ENCODE data around the gene KCNK17.

Gene KCNK17, protein sequence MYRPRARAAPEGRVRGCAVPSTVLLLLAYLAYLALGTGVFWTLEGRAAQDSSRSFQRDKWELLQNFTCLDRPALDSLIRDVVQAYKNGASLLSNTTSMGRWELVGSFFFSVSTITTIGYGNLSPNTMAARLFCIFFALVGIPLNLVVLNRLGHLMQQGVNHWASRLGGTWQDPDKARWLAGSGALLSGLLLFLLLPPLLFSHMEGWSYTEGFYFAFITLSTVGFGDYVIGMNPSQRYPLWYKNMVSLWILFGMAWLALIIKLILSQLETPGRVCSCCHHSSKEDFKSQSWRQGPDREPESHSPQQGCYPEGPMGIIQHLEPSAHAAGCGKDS

DNA sequence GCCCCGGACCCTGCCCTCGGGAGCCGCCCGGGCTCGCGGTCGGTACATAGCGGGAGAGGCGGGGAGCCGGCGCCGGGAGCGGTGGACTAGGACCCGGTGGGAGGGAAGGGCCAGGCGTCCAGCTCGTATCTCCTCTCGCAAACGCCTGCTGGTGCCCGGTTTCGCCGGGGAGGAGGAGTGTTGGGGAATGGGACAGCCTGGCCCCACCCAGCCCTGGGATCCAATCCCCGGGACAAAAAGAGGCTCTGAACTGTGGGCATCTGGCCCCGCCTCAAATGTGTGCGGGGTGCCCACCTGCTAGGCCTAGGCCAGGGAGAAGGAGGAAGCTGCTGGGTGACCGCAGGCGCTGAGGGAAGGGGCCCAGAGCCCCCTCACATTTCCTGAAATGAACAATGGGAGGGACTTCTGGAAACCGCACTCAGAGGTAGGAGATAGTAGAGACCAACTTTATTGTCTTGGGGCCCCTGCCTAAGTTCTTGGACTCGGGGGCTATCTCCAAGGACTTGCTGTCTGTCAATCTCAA, at the start of gene KCNK17:
TSS of gene KCNK17 (minus strand) at position 147 of the 523 bp plus-strand sequence. CDS start at position 48, 99 bp downstream.
- DNase-seq = no peak

DNA sequence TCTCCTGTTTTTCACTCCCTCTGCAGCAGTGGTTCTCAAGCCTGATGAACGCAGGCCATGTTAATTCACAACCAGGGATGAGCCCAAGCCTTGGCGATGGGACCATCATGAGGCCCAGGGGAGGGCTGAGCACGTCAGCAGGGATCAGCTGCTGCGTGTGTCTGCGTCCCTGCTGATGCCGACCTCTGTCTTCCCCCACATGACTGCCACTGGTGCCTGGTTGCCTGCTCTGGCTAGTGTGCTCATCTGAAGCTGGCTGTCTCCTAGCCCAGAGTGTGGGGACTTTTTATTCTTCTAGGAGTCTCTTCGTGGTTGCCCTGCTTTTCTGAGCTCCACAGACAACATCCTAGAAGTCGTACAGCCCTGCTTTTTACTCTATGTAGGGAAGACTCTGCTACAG, 49.1 kb upstream of the KCNK17 start:
- no peak for DNase-seq

DNA sequence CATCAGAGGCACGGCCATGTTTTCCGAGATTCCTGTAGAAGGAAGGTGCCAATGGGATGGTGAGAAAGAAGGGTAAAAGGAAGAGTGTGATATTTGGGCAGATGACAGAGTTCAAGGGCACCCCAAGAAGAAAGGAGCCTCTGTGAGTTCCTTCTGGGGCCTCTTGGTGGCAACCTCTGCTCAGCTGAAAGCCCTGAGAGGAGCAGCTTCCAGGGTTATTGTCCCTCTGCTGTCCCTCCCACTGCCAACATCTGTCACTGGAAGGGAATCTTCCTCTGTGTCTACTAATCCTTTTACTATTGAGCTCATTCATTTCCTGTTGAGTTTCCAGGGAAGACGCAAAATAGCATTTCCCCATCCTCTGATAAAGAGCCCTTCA, 48.3 kb upstream of the KCNK17 start:
- DNase-seq = peak in 1 of 3 experiments; percentile 65

DNA sequence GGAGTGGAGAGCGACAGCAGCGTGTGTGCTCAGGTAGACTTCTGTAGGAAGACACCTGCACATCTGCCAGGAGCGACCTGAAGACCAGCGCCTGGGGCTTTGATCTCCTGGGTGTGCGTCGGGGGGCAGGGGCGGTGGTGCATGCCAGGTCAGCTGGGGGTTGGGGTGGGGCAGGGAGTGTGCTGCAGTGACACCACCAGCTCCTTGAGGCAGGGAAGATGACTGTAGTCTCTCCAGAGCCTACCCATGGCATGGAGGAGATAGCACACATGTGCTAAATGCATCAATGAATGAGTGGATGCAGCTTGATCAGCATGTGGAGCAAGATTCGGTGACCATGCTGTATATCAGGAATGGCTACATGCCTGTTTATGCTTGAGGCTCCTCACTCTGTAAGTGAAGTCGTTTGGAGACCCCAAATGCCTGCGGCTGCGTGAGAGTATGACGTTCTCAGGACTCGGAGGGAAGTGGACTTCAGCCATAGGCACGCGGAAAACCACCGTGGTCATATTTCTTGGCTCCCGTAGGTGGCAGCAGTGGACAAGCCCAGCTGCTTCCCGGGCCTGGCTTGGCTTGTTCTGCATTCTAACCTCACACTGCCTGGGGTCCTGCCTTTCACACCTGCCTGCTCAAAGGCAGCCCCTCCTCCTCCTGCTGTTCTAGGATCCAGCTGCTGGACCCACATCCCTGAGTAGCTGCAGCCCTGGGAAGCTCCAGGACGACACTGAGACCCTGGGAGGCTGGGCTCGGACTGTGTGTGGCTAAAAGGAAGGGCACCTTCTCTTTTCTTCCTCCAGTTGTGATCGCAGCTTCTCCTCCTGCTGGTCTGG, 47.7 kb upstream of the KCNK17 start:
- peak; percentile 63 to 84 (median 77) for DNase-seq

DNA sequence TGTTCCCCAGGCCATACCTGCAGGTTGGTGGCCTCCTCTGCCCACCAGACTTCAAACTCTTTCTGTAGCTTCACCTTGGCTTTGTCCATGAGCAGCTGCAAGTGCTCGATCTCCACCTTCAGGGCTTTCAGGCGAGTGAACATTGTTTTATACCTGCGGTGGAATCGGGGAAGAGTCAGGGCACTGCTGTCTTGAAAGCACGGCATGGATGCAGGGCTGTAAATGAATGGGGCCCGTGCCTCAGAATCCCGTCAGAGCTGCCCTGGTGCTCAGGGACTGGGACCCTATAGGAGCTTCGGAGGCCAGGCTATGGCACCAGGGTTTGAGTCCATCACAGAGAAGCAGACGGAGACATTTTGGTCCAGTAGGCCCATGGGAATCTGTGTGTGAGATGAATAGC, 46.2 kb upstream of the KCNK17 start:
- no peak for DNase-seq

DNA sequence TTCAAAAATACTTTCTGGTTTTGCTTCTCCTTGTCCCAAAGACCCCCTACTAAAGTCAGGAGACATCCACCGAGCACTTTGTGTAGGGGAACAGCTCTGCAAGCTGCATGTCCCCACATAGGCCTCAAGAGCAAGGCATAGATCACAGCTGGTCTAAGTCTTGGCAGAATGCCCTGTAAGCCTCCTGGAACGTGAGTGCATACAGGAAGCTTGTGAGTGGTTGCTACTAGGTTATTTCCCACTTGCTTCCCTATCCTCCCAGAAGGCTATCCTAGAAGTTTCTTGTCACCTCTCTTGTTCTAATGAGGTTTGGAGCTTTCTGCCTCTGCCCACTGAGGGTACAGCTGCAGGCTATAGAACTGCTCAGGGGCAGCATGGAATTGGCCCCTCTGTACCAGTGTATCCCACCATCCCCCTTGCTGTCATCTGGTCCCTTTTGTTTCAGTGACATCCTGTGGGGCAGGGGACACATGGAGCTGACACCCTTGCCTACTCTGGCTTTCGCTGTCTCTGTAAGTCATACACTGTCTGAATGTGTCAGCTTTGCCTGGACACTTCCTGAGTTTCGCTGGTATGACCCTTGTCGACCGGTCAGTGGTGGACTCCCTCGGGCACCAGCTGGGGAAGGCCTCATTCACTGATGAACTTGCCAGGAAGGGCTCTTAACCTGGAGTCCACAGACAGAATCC, 43.9 kb upstream of the KCNK17 start:
- peak; percentile 29 to 72 (median 59) for DNase-seq

DNA sequence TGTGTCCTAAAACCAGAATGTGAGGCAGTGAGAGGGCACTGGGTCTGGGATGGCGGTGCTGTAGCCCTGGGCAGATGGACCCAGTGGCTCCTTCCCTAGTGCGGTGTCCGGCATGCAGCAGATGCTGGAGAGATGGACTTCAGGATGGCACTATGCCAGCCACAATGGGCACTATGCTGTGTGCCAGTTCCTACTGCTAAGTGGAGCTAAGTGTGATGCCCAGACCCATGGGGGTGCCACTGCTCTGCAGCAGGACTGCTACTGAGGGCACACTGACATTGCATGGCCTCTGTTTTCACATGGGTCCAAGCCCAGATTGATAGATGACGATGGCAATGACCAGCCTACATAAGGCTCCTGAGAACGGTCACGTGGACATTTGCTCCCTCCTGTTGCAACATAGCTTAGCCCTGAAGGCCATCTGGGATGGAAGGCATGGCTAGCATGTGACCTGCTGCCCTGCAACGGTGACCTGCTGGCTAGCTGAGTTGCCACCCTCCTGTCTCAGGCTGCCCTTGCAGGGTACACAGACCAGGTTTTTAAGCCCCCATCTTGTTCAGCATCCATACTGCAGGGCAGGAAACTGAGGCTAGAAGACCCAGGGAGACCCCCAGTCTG, 39.6 kb upstream of the KCNK17 start:
- DNase-seq = no peak

DNA sequence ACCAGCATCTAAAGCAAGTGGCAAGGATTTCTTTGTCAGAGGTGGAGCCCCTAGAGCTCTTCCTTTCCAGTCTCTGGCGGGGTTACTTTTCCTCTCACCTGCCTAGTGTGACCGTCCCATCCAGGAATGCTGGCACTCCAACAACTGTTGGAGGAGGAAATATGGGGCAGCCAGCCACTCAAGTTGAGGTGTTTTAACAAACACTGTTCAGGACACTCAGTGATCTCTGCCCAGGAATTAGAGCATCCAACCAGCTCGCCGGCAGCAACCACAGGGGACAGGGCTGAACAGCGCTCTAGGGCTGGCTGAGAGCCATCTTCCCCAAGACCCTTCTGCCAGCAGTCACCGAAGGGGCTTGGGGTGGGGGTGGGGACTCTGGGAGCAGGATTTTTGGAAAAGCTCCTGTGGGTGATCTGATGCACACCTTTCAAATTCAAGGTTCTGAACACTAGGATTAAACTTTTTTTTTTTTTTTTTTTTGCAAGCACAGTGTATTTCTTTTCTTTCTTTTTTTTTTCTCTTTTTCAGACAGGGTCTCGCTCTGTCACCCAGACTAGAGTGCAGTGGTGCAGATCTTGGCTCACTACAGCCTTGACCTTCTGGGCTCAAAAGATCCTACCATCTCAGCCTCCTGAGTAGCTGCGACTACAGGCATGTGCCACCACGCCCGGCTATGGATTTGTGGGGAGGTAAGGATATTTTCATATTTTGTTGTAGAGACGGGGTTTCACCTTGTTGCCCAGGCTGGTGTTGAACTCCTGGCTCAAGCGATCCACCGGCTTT, 36.7 kb upstream of the KCNK17 start:
- DNase-seq = no peak

DNA sequence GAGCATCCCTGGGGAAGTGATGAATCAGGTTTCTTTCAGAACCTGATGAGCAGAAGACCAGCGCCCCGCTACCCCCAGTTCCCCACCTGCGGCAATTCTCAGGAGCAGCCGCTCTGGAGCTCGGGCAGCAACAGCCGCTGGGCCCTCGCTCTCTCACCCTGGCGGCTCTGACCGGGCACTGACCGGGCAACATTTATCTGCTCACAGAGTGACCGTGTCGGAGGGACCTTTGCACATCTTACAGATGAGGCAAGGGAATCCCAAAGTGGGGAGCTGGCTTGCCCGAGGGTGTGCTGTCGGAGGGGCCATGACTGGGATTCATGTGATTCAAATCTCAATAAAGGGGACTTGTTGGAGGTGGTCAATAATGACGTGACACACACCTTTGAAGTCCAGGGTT, 34.5 kb upstream of the KCNK17 start:
- no peak for DNase-seq

DNA sequence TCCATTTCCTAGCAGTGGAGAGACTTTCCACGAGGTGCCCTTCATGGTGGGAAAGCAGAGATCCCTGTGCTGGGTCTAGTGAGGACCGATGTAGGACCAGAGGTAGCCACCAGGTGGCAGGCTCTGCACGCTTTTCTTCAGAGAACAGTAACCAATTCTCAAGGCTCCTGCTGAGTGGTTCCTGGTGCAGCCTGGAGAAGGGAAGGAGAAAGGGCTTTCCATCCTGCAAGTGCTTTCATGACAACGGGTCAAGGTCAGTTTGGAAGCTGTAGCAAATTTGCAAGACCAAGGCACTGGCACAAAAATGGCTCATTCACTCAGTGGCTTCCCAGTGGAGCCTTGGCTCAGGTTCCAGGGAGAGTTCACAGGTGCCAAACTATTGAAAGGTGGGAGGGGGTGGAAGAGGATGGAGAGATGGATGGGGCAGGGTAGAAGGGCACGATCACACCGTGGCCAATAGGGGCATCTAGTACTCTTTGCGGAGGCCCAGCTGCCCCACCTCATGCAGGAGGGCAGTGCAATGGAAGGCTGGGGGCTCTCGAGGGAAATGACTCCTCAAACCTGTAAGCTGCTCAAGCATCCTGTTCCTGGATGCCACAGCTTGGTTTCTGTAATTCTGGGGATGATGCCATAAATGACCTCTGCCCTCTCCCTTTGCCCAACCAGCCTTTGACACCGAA, 33.8 kb upstream of the KCNK17 start:
- DNase-seq = peak; percentile 49 to 84 (median 75)

DNA sequence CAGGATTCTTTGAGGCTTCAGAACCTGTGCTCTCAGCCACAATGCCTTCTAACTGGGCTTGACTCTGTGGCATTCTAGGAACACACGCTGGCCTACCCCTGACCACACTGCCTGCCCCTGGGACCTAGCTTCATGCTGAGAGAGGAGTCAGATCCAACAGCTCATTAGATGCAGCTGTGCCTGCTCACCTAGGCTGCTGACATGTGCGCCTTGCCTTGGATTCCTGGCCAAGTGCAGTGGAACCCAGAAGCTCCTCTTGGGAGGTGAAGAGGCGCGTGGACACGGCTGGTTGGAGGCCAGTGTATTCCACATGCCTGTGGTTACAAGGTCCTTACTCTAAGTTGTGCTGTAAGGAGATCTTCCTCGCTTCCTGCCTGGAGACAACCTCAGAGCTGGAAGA, 33.0 kb upstream of the KCNK17 start:
- peak in 1 of 3 experiments; percentile 84 for DNase-seq

DNA sequence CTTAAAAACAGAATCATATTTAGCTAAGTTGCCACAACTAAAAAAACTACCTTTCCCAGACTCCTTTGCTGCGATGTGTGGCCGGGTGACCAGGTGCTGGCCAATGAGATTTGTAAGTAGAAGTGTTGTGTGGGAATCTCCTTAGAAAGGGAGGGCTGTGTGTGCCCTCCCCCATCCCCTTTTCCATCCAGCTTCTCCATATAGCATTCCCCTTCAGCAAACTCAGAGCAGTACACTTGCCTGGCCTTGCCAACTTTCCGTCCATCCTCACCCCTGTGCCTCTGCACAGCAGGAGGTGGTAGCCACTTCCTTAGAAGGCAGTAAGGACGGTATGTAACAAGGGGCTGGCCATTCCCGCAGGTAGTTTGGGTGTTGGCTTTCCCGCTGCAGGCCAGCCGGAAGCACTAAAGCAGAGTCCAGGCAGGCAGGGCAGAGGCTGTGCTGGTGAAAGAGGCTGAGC, 30.6 kb upstream of the KCNK17 start:
- no peak for DNase-seq

DNA sequence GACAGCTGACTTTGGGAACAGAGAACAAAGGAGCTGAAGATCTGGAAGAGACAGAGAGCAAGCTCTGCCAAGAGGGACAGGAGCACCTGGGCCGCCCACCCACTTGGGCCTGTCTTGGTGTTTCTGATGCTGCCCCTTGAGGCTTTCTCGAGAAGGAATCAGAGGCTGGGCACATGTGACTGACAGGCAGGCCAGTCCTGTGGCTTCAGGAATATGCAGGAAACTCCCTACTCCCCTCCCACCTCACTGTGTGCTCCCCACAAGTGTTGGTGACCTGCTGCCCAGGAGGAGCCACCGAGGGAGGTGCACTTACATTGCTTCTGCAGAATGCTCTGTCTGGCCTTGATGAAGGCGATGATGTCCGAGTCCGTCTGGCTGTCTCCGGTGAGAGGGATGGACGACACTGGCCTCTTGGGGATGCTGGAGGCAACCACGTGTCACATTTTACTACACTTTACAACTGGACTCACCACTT, 29.2 kb upstream of the KCNK17 start:
- DNase-seq = no peak

DNA sequence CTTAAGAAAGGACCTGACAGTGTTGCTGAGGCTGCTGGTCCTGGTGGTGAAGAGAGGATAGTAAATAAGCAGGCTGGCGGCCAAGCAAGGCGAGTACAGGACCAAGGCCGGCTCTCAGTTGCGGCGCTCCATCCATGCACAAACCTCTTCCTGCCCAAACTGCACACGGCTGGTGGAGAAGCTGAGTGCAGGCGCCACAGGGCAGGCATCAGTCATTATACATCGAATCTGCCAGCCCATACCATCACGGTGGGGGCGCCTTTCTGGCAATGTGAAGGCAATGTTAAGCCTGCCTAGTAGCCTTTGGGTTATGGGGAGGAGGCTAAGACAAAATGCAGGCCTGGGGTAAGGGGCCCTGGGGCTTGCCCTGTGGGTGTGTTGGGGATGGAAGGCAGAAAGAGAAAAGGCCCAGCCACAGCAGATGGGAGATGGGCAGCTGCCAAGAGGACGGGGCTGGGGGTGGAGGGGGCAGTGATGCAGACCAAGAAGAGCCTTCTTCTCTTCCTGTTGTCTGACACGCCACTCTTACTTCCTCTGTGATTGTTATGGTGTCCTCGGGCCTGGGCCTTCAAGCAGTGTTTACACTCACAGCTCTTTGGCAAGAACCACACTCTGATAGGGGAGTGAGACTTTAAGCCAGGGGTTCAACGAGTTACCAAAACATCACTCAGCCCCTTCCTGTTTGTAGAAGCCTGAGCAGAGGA, 28.6 kb upstream of the KCNK17 start:
- DNase-seq = no peak

DNA sequence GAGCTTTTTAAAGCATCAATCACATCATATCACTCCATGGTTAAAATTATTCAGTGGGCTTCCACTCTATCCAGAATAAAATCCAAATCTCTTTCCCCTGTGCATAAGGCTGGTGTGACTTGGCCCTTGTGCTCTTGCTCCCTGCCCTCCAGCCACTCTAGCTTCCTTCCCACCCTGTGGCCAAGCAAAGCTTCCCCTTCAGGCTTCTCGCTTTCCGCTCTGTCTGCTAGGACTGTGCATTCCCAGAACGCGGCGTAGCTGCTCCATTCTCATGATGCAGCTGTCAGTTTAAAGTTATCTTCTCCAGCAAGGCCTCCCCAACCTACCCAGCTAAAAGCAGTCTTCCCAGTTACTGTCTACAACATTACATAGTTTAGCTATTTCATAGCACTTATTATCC, 27.7 kb upstream of the KCNK17 start:
- DNase-seq = no peak

DNA sequence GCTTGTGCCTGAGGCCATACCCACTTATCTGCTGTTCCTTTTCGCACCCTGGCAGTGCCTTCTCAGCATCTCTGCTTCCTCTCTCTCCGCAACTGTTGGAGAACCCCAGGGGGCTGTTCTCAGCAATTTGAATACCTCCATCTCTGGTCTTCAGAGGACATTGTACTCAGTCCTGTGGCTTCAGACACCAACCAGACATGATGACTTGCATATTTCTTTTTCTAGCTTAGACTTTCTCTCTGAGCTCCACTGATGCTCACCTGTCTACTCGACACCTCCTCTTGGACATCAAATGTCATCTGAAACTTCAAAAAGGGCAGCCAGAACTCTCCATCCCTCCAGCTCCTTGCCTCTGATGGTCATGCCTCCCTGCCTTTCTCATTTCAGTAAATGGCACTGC, 27.1 kb upstream of the KCNK17 start:
- DNase-seq = no peak

DNA sequence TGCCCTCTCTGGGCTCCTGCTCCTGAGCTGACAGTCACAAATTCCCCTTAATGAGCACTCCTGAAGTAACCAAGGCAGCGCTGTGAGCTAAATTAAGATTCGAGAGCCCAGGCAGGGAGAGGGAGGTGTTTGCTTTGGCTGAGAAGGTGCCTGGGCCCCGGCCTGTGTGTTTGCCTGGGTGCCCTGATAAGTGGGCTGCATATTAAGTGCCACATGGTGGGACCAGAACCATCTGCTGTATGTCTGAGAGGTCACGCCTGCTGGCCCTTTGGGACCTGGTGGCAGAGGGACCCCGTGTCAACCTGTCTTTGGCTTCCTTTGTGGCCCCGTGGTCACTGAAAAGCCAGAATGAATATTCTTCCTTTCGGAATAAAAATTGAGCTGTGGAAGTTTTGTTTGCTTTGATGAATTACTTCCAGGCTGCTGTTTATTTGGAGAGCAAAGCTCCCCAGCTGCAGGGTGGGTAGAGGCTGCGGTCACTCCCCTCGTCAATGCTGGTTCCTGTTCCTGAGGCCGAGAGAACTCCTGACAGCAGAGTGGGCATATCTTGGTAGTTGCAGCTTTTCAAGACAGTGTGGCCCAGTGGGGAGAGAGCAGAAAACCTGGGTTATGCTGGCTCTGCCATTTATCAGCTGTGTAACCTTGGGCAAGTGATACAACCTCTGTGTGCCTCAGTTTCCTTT, 25.8 kb upstream of the KCNK17 start:
- DNase-seq = peak; percentile 82 to 96 (median 92)

DNA sequence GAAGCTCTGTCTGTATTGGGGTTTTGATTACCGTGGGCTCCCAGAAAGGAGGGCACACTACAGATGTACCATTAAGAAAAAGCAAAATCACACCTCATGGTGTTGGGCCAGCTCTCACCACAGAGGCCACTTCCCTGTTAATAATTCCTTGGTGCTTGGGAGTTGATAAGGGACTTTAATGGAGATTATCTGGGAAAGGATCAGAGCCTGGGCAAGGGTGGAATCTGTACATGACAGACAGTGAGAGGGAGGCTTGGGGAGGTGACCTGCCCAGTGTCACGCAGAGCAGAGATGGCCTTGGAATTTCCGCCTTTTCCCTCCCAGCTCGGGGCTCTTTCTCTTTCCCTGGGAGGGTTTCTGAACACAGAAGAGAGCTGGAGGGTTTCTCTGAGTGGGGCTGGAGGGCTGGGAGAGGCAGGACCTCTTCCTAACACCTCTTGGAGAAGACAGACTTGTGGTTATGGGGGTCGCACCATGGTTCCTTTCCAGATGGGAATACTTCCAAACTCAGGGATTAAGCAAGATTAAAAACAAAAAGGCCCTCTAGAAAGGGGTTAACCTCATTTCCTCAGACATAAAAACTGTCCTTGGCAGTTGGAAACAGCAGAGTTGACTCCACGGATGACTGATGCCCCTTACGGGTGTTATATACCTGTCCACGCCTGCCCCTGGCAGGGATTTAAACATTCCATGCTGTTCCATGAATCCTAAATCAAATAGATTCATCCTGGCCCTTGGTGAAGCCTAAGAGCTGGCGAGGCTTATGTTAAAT, 25.1 kb upstream of the KCNK17 start:
- no peak for DNase-seq

DNA sequence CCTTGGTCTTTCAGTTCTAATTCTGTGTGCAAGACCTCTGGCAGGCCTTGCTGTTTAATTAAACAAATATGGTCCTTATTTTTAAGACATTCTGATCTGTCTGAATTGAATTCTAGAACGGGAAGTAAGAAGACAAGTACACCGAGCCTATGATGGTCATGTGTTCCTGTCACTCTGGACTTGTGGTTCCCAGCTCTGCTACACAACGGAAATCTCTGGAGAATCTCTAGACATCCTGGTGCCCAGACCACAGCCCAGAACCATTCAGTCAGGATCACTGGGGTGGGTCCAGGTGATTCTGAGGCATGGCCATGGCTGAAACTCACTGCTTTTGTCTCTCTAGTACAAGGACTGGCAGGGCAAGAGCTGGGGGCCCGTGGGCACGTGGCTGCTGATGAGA, 24.2 kb upstream of the KCNK17 start:
- no peak for DNase-seq
